ENCODE data around the gene VDR. TPM values are rescaled to one million over a fixed set of nuclear protein-coding genes. Genes with fewer than 3 reads are reported as not detected.

Gene VDR
- polyA plus RNA-seq, 1 donor from 2014 or later = not detected

GRCh38 chr12:47828976-47829482 is 75.8 kb downstream of the VDR start:
- H4K20me1 ChIP-seq (ENCODE audit: insufficient read depth) = no peaks in the 10 kb centered on the region
- no peak overlapping the region for H3K27ac ChIP-seq (ENCODE audit: low read length)
- H3F3A ChIP-seq (ENCODE audit: insufficient read depth, low read length, poor library complexity, severe bottlenecking) = no peaks in the 10 kb centered on the region
- no peaks in the 10 kb centered on the region for H3K36me3 ChIP-seq (ENCODE audit: insufficient read depth, low read length)
- H3K79me2 ChIP-seq (replicated peaks; ENCODE audit: insufficient read depth, low read length) = no peaks in the 10 kb centered on the region
- no peak overlapping the region for H3K4me2 ChIP-seq (ENCODE audit: low read length)
- no peak for TF ChIP-seq CTCF (IDR thresholded peaks at IDR 0.05; ENCODE audit: poor library complexity, severe bottlenecking)
- no peak for TF ChIP-seq MXI1 (conservative IDR thresholded peaks at IDR 0.05; ENCODE audit: poor library complexity, severe bottlenecking)
- TF ChIP-seq POLR2AphosphoS5 (IDR thresholded peaks at IDR 0.05) = no peak
- TF ChIP-seq TAF1 (IDR thresholded peaks at IDR 0.05; ENCODE audit: low read depth) = no peak
- no peak for TF ChIP-seq EP300 (conservative IDR thresholded peaks at IDR 0.05; ENCODE audit: poor library complexity, severe bottlenecking)
- no peak for TF ChIP-seq RAD21 (conservative IDR thresholded peaks at IDR 0.05)
- TF ChIP-seq EZH2 (IDR thresholded peaks at IDR 0.05; ENCODE audit: borderline replicate concordance, insufficient read depth, low read length, poor library complexity, severe bottlenecking) = no peak
- TF ChIP-seq REST (IDR thresholded peaks at IDR 0.05; ENCODE audit: borderline replicate concordance) = no peak
- TF ChIP-seq SMC3 (conservative IDR thresholded peaks at IDR 0.05; ENCODE audit: poor library complexity) = no peak
- H2AFZ ChIP-seq (ENCODE audit: low read depth, low read length) = no peak overlapping the region
- no peaks in the 10 kb centered on the region for H3K9me2 ChIP-seq (ENCODE audit: insufficient read depth, low read length)
- no peak overlapping the region for H3K9ac ChIP-seq (ENCODE audit: low read length)
- no peak overlapping the region for H3K4me3 ChIP-seq (ENCODE audit: low read length)
- H3K27me3 ChIP-seq (ENCODE audit: insufficient read depth, low read depth, low read length) = no peaks in the 10 kb centered on the region
- H3K9me3 ChIP-seq (ENCODE audit: low read length) = no peaks in the 10 kb centered on the region

GRCh38 chr12:47828008-47828975 is 76.5 kb downstream of the VDR start:
- no peak overlapping the region for H3K9ac ChIP-seq (ENCODE audit: low read length)
- H3K27ac ChIP-seq (ENCODE audit: low read length) = no peak overlapping the region
- H3K9me3 ChIP-seq (ENCODE audit: low read length) = no peaks in the 10 kb centered on the region
- H3K4me2 ChIP-seq (ENCODE audit: low read length) = no peak overlapping the region
- TF ChIP-seq POLR2AphosphoS5 (IDR thresholded peaks at IDR 0.05) (no peak), CTCF (IDR thresholded peaks at IDR 0.05; ENCODE audit: poor library complexity, severe bottlenecking) (no peak), MXI1 (conservative IDR thresholded peaks at IDR 0.05; ENCODE audit: poor library complexity, severe bottlenecking) (no peak), EP300 (conservative IDR thresholded peaks at IDR 0.05; ENCODE audit: poor library complexity, severe bottlenecking) (no peak), RAD21 (conservative IDR thresholded peaks at IDR 0.05) (no peak), EZH2 (IDR thresholded peaks at IDR 0.05; ENCODE audit: borderline replicate concordance, insufficient read depth, low read length, poor library complexity, severe bottlenecking) (no peak), REST (IDR thresholded peaks at IDR 0.05; ENCODE audit: borderline replicate concordance) (no peak), TAF1 (IDR thresholded peaks at IDR 0.05; ENCODE audit: low read depth) (no peak), SMC3 (conservative IDR thresholded peaks at IDR 0.05; ENCODE audit: poor library complexity) (no peak)
- no peaks in the 10 kb centered on the region for H3K27me3 ChIP-seq (ENCODE audit: insufficient read depth, low read depth, low read length)
- H3K9me2 ChIP-seq (ENCODE audit: insufficient read depth, low read length) = no peaks in the 10 kb centered on the region
- no peak overlapping the region for H2AFZ ChIP-seq (ENCODE audit: low read depth, low read length)
- H3K79me2 ChIP-seq (replicated peaks; ENCODE audit: insufficient read depth, low read length) = no peaks in the 10 kb centered on the region
- no peaks in the 10 kb centered on the region for H3K36me3 ChIP-seq (ENCODE audit: insufficient read depth, low read length)
- no peak overlapping the region for H3K4me3 ChIP-seq (ENCODE audit: low read length)
- H3F3A ChIP-seq (ENCODE audit: insufficient read depth, low read length, poor library complexity, severe bottlenecking) = no peaks in the 10 kb centered on the region
- H4K20me1 ChIP-seq (ENCODE audit: insufficient read depth) = no peaks in the 10 kb centered on the region
